GM18519 (cell line): Measurements from ENCODE around the gene IARS2.
A peak's percentile ranks its signal among the peaks of the same experiment; 100 is the strongest.
"Not testable (repeated sequence)": the region's sequence is repeated elsewhere in the genome, so short reads cannot be mapped to it uniquely, and the experiment has no call there.

Experiments
- ATAC-seq: cut with Tn5 transposase; IDR thresholded peaks from one replicate; pipeline ENCODE4 v1.9.1; 2021; ENCODE audit warnings: mild to moderate bottlenecking, moderate library complexity; ENCODE audit not compliant: unreplicated experiment, low FRiP score

Gene IARS2

DNA sequence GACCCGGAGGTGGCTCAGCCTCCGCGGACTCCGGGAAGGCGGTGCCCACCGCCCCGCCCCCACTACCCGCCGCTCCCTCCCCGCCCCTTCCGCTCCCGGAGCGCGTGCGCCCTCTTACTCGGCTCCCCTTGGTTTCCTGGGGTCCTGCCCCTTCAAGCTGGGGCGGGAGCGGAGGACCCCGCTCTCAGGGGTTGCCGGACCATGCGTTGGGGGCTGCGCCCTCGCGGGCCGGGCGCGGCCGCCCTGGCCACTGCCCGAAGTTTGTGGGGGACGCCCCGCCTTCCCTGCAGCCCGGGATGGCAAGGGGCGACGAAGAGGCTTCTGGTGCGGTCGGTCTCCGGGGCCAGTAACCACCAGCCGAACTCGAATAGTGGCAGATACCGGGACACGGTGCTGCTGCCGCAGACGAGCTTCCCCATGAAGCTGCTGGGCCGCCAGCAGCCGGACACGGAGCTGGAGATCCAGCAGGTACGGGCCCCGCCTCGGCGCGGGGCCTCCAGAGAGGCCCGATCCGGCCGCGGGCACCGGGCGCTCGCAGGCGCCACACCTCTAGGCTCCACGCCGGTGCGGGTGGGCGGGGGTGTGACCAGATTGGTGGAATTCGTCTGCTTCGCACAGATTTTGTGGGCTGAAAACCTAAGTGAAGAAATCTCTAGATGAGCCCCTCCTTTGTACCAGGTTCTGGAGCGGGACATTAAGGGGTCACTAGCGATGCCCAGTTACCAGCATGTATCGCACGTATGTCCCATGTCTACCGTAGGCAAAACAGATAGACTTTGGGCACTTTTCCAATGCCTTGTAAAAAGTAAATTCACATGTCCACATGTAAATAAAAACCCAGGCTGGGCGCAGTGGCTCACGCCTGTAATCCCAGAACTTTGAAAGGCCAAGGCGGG is at the start of gene IARS2:
TSS of gene IARS2 (plus strand) at position 117 of the 896 bp plus-strand sequence. CDS start at position 202, 85 bp downstream.
- ATAC-seq: peak; percentile 29

DNA sequence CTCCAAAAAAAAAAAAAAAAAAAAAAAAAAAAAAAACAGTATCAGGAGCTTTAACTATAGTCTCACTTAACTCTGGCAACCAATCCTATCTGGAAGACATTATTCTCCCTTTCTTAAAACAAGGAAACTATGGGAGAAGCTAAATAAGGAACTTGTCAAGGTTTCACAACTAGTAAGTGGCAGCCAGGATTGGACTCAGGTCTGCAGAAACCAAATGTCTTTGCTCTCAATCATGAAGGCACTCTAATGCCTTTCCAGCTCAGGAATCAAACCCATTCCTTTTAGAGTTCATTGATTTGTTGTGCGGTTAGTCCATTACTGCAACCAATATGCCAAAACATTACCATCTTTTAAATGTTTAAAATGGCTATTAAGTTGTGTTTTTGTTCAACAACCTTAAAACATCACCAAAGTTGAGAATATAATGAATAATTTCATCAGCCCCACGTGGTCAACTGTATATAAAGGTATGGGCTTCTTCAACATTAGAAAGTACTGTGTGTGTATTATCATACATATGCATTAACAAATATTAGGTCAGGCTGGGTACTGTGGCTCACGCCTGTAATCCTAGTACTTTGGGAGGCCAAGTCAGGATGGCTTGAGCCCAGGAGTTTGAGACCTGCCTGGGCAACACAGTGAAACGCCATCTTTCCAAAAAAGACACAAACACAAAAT is 49.1 kb upstream of the IARS2 start:
- ATAC-seq: no peak

DNA sequence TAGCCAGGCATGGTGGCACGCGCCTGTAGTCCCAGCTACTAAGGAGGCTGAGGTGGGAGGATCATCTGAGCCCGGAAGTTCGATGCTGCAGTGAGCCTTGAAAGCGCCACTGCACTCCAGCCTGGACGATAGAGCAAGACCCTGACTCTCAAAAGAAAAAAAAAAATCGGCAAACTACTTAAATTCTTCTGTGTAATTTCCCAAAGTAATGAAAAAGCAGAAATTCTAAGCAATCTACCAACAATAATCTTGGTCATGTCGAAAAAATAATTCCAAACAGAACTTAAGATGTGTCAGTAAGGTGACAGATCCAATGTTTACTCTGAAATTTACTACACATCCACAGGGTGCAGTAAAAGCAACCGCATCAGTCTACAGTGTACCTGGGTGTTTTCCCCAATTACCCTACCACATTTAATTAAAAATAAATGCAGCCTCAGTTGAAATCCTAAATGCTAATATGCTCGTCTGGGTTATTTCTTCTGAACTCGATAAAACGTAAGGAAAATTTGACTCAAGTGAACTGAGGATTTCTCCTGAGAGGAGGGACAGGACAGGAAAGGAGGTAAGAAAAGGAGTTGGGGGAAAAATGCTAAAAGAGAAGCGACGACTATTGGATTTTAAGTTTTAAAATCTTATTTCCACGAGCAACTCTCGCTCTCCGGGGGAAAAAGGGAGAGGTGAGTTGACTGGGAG is 48.4 kb upstream of the IARS2 start:
- no peak for ATAC-seq

DNA sequence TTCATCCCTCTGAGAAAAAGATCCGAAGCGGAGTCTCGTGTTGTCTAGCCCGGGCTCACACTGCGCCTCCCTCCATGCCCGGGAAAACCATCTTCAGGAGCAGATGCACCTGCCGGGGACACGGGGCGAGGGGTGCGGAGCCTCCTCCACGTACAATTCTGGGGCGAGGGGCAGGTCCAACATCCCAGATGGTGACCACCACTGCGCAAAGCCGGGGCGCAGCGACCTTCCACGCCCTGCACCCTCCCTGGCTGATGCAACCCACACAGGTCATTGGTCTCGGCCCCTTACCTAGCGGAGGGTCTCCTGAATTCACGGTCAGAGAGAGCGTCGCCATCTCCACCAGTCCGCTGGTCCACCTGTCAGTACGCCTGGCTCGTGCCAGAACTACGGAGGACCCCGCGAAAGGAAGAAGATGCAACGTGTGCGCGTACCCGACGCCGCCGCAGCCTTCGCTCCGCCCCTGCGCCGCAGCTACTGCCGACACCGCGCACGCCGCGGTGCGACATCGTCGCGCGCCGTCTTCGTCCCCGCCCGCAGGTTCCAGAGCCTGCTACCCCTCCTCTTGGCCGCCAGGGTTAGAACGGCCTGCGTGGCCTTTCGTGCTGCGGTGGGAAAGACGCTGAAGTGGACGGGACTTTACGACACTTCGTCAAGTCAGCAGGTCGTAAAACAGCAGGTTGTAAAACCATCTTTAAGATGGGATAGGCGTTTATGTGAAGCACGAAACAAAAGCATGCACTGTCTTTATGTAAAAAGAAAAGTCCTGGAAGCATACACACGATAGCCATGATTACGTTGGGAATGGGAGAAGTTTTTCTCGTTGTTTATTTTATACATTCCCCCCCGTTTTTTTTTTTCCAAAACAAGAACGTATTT is 47.6 kb upstream of the IARS2 start, which contains the start of gene EPRS1:
TSS of gene EPRS1 (minus strand) at position 454 of the 879 bp plus-strand sequence. CDS start at position 337, 117 bp downstream.
- peak; percentile 99 for ATAC-seq

DNA sequence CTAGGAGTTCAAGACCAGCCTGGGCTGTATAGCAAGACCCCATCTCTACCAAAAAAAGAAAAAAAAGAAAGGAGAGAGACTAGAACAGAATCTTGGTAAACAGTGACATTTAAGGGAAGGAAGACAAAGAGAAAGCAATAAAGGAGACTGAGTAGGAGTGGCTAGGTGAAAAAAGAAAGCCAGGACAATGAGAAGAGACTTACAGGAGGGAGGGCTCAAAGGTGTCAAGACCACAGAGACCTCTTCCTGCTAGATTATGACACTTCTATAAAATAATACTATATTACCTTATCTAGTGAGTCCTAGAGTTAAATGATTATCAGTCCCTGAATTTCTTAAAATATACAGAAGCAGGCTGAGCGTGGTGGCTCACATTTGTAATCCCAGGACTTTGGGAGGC is 37.6 kb upstream of the IARS2 start:
- no peak for ATAC-seq

DNA sequence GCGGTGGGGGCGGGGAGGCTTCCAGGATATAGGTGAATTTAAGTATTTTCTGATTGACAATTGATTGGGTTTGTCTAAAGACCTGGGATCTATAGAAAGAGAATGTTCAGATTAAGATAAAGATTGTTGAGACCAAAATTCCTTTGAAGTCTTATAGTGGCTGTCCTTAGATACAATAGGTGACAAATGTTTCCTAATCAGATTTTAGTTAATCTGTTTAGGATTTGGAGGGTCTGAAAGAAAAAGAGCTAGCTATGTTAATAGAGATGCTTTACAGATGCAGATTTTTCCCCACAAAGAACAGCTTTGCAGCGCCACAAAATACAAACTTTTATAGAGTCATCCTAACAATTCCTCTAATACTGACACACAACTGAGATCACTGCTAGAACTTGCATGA is 33.1 kb upstream of the IARS2 start:
- ATAC-seq: no peak

DNA sequence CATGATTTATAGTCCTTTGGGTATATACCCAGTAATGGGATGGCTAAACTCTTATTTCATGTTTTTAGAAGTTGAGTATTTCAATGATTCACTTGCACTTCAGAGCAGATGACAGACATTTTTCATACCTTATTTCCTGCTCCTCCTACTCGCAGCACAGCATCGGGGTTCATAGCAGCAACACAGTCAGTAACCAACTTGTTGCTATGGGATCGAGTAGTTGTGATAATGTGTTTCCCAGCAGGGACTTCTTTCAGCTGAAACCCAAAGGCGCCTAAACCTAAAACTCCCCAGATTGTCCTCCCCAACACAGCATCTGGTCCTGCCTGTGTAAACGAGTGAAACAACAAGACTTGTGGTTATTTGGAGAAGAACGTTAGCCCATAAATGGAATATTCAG is 31.3 kb upstream of the IARS2 start:
- ATAC-seq: no peak

DNA sequence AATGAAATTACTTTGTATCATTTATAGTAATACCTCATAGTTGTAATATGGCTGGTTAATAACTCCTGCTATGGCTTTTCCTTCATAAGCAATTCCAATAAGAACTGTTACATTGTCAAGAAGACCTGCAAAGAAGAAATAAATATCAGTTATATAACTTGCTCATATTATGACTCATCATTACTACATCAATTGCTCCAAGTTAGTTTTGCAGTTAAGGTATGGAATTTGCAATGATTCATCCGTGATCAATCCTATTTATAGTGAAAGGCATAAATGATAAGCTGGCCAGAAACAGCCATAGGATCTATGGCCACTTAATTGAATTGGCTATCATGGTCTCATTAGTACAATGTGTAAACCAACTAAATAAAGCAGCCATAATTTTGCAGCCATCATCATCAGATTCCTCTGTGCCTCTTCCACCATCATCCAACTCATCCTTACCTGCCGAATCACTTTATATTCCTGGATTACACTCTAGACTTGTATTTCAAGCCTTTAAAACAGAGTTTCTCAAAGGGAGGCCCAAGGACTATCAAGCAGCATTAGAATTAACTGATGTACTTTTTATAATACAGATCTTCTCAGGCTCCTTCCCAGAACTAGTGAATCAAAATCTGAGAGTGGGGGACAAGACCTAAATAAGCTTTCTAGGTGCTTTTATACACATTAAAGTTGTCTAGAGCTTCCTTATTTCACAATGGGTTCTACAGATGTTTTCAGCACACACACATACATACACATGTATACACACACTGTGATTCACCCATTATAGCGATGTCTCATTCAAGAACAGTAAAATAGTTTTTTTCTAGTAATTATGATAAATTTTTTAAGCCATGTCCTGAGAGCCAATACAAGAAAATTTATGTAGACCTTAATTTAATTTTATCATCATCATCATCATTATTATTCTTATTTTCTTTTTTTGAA is 26.4 kb upstream of the IARS2 start:
- ATAC-seq: no peak

DNA sequence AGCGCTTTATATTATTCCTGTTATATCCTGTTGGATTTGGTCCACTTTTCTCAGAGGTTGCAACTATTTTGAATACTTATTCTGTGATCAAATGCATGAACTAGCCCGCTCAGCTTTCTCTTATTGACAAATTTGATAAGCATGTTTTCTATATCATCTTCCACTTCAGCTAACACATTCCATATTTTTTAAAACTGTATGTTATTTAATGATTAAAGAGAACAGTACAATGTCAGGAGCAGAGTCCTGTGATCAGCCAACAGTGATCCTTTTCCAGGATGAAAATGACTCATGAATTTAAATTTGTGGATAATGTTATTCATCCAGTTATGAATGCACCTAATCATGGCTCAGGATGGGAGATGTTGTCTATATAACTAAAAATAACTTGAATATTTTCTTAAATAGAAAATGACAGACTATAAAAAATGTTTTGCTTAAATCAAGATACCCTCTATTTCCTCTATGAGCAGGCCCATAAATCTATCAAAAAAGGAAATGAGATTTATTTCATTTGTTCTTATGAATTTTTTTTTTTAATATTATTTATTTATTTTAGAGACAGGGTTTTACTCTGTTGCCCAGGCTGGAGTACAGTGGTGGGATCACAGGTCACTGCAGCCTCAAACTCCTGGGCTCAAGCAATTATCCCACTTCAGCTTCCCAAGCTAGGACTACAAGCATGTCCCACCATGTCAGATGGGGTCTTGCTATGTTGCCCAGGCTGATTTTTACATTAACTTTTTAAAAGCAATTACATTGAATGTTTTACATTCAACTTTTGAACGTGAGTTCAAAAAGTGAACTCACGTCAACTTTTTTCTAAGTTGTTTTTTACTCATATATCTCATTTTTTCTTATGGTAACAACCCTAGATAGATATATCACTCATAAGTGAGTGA is 16.8 kb upstream of the IARS2 start:
- no peak for ATAC-seq

DNA sequence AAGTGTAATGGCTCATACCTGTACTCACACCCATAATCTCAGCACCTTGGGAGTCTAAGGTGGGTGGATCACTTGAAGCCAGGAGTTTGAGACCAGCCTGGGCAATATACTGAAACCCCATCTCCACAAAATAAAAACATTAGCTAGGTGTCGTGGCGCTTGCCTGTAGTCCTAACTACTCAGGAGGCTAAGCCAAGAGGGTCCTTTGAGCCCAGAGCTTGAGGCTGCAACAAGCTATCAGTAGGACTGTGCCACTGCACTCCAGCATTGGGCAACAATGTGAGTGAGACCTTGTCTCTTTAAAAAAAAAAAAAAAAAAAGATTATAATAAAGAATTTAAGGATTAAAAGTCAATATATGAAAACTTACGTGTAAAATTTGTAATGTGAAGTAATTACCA is 16.0 kb upstream of the IARS2 start:
- ATAC-seq: no peak

DNA sequence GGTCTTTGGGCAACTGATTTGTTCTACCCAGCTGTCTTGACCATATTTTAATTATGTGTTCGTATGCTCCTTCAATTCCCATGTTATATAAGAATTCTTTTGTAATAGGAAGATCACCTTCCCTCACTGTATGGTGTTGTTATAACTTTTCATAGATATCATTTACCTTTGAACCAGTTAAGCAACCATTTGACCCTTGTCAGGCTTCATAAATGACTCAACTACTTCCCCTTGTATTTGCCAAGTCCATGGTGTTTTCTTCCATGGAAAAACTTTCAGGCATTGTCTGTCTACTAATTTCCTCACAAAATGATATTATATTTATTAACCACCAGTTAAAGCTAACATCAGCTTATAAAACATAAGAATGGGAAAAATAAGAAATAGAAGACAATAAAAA is 9.5 kb upstream of the IARS2 start:
- ATAC-seq: no peak

DNA sequence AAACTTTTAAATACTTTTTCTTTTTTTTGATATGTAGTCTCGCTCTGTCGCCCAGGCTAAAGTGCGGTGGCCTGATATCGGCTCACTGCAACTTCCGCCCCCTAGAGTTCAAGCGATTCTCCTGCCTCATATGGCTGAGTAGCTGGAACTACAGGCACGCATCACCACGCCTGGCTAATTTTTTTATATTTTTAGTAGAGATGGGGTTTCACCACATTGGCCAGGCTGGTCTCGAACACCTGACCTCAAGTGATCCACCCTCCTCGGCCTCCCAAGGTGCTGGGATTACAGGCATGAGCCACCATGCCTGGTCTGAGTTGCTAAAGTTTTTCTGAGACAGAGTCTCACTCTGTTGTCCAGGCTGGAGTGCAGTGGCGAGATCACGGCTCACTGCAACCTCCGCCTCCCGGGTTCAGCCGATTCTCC is 7.7 kb upstream of the IARS2 start:
- not testable (repeated sequence) for ATAC-seq

DNA sequence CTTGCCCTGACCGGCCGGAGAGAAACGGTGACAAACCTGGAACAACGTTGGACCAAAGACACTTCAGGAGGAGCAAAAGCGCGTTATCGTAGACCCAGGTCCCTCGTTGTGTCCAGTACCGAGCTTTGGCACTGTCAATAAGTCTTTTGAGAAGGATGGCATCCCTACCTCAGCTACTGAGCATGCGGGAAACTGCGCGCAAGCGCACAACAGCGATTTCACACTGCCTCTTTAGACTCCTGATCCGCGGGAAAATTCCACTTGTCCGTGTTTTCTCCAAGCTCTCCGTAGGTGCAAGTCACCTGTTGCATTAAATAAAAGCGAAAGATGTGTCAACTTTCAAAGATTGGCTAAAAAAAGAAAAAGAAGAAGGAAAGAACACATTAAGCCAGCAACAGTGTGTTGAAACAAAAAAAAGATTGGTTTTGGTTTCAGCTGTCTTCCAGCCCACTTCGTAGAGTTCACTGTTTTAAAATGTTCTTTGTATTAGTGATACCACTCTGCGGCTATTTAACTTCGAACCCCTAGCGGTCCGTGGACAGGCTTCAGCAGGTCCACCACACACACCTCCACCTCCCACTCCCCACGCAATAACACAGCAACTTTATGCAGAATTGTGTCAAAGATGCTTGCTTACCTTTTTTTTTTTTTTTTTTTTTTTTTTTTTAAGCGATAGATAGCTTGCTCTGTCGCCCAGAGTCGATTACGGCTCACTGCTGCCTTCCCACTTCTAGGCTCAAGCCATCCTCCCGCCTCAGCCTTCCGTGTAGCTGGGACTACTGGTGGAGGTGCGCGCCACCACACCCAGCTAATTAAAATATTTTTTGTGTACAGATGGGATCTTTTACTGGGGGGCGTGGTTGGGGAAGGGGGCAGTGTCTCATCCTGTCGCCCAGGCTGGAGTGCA is 4.0 kb upstream of the IARS2 start, which contains the start of gene BPNT1:
TSS of gene BPNT1 (minus strand) at position 139 of the 907 bp plus-strand sequence. CDS start 9,942 bp downstream, outside the sequence.
- ATAC-seq: peak; percentile 57

DNA sequence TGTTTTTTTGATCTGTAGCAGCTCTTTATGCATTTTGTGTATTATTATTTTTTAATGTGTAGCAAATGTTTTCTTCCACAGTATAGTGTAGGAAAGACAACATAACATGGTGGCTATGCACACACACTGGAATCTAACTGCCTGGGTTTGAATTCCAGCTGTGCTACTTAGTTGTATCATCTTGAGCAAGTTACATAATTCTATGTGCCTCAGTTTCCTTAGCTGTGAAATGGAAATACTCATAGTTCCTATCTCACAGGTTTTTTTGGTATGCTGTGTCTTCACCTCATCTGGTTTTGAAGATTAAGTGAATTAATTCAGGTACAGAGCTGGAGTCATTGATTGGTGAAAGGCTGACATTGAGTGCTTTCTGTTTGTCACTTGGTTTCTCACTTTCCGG is 1.2 kb upstream of the IARS2 start:
- ATAC-seq: no peak

DNA sequence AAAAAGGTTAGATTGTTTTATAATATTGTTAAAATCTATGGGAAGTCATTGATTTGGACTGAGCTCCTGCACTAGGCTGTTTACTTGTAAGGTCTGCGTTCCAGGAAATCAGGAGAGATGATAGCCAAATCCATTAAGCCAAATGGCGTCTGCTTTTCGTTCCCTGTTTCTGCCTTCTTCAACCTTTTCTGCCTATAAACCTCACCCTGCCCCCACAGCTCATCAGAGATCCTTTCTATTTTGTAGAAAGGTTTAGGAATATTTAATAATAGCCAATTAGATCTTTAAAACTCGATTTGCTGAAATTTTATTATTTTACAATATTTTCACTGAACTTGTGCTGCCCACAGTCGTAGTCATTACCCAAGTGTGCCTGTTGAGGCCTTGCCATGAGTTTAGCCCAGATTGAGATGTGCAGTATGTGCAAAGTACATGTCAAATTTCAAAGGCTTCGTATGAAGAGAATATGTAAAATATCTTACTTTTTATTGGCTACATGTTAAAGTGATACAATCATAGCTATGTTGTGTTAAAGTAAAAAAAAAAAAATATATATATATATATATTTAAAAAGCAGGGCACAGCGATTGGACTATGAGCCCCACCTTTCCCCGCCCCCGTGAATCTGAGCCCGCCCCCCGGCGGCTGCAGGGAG is 444 bp upstream of the IARS2 start:
- peak; percentile 17 for ATAC-seq

DNA sequence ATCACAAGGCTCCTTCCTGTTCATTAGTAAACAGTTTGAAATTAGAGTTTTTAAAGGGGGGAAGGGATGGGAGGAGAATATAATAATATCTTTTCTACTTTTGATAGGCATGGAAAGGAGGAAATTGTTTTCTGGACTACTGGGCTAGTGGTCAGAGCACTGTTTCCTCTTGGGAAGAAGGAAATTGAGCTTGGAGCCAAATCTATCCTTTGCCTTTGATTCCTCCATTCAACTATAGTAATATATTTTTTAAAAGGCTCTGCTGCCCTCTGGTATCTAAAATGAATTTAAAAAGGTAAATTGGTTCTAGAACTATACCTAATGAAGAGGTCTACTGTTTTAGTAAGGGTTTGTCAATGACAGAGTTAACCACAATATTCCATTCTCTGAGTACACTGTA is 5.9 kb downstream of the IARS2 start:
- no peak for ATAC-seq
